ENCODE results near the gene CYB5B.

CYB5B gene

DNA sequence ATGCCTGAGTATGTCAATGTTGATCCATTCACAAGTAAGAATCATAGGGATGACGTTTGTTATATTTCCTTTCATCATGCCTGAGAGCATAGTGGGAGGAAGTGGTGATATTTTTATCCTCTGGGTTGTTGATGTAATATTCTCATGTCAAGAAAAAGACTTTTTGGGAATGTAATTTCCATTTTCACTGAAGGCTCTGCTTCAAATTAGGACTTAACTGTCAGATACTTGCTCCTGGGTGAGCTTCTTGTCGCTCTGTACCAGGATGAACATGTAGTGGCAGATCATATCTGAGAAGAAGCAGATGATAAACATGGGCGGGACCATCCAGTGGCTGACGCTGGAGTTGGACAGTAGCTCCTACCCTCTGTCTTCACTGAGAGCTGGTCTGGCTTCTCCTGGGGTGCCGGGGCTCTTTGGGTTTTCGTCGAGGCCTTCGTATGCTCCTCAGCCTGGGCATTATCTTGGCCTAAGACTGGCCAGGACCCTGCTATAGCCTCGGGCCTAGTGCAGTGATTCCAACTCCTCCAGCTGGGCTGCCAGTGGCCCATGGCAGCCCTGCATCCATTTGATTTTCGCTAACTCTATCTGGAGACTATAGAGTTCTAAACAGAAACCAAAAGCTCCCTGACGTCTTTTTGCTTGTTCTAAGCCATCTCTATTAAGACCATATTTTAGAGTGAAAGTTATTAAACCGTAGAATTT is 19.7 kb downstream of the CYB5B start:
- TF ChIP-seq, protein P1, sequence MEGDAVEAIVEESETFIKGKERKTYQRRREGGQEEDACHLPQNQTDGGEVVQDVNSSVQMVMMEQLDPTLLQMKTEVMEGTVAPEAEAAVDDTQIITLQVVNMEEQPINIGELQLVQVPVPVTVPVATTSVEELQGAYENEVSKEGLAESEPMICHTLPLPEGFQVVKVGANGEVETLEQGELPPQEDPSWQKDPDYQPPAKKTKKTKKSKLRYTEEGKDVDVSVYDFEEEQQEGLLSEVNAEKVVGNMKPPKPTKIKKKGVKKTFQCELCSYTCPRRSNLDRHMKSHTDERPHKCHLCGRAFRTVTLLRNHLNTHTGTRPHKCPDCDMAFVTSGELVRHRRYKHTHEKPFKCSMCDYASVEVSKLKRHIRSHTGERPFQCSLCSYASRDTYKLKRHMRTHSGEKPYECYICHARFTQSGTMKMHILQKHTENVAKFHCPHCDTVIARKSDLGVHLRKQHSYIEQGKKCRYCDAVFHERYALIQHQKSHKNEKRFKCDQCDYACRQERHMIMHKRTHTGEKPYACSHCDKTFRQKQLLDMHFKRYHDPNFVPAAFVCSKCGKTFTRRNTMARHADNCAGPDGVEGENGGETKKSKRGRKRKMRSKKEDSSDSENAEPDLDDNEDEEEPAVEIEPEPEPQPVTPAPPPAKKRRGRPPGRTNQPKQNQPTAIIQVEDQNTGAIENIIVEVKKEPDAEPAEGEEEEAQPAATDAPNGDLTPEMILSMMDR (IDR thresholded peaks at IDR 0.05; ENCODE audit: low read depth, low read length): no peak
- Histone ChIP-seq H3K4me3 (ENCODE audit: low read depth, low read length) (no peak overlapping the region), H3K36me3 (peaks cover 19% of the 10 kb centered on the region), H3K9me3 (ENCODE audit: severe bottlenecking) (no peaks in the 10 kb centered on the region), H3K27ac (no peak overlapping the region), H3K27me3 (ENCODE audit: insufficient read depth, low read depth, severe bottlenecking) (no peaks in the 10 kb centered on the region)
- DNase-seq: no peak

DNA sequence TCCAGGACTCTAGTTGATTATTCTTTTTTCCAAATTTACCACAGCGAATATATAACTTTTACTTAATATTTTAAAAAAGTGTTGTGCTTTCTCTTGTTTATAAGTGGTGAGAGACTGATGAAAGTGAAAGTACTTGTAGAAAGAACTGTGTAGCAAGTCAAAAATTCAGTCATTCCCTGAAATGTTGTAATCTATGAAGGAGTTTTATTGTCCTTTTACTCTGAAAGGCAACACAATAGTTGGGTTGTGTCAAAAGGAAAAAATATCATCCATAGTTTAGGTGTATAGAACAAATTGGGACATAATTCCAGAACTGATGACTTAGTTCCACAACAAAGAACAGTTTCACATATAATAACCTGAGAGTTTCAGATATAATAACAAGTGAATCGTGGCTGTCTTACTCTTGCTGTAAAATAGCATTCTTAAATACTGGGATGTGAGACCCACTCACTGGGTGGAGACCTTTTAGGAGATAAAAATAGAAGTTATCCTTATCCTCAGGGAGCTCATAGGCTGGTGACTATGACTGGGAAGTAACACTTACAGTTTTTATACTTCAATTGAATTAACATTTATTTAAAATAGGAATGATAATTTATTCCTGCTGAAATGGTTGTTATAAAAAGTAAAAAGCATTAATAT is 20.6 kb downstream of the CYB5B start:
- DNase-seq: no peak

DNA sequence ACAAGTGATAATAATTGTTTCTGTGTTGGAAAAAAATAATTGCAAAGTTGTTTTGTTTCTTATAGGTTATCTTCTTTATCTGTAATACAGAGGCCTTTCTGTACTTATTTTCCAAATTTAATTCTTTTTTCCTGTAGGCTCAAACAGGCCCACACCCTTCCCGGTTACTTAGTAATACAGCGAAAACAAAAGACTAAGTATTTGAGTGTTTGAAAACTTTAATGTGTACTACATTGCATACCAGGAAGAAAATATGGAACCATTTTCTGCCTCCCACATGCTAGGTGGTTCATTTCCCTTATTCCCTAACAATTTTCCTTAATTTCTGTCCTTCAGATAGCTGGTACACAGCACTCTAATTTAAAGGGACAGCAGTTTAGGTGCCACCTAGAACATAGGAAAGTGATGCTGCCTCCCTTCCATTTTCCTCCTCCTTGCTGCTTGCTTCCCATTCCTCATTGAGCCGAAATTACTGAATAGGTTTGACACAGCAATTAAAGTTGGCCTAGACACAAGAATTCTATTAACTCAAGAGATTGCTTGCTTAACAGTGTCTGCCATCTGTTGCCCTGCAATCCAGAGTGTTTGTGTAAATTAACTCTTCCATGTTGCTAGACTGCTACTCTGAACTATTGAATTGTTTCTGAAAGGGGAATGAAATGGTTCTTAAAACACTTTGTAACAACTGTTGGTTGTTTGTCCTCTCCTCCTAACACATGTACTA is 24.2 kb downstream of the CYB5B start:
- H3K9me3 ChIP-seq (ENCODE audit: severe bottlenecking): no peaks in the 10 kb centered on the region
- H3K27ac ChIP-seq: peak overlapping the region; percentile 5; the same call in 1 of the 2 replicates
- peaks cover 20% of the 10 kb centered on the region for H3K36me3 ChIP-seq
- DNase-seq: no peak
- no peak overlapping the region for H3K4me3 ChIP-seq (ENCODE audit: low read depth, low read length)
- H3K27me3 ChIP-seq (ENCODE audit: insufficient read depth, low read depth, severe bottlenecking): no peaks in the 10 kb centered on the region
- TF ChIP-seq, protein P1 (IDR thresholded peaks at IDR 0.05; ENCODE audit: low read depth, low read length): no peak

More for the DNA sequence above, 20.6 kb downstream of the CYB5B start:
- H3K4me3 ChIP-seq (ENCODE audit: low read depth, low read length): no peak overlapping the region
- peaks cover 18% of the 10 kb centered on the region for H3K36me3 ChIP-seq
- no peaks in the 10 kb centered on the region for H3K27me3 ChIP-seq (ENCODE audit: insufficient read depth, low read depth, severe bottlenecking)
- no peak overlapping the region for H3K27ac ChIP-seq
- TF ChIP-seq, protein P1 (IDR thresholded peaks at IDR 0.05; ENCODE audit: low read depth, low read length): no peak
- H3K9me3 ChIP-seq (ENCODE audit: severe bottlenecking): no peaks in the 10 kb centered on the region

DNA sequence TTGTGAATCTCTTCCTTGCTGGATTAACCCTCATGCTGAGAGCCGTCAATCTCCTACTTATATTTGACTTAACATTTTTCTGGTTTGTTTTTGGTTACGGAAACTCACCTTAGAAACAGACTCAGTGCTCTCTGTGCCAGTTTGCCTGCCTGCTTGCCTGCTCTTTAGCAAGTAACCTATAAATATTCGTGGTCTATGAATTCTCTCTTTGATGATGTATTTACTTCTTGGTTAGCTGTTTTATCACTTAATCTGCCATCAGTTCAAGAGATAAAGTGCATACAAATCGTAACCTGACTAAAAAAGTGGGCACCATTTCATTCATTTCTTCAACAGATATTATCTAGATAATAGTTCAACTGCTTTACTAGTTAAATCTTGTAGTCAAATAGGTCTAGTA is 26.7 kb downstream of the CYB5B start:
- DNase-seq: no peak
- Histone ChIP-seq H3K9me3 (ENCODE audit: severe bottlenecking) (no peaks in the 10 kb centered on the region), H3K4me3 (ENCODE audit: low read depth, low read length) (no peak overlapping the region), H3K27ac (no peak overlapping the region), H3K36me3 (peaks cover 20% of the 10 kb centered on the region), H3K27me3 (ENCODE audit: insufficient read depth, low read depth, severe bottlenecking) (no peaks in the 10 kb centered on the region)
- TF ChIP-seq, protein P1 (IDR thresholded peaks at IDR 0.05; ENCODE audit: low read depth, low read length): no peak

DNA sequence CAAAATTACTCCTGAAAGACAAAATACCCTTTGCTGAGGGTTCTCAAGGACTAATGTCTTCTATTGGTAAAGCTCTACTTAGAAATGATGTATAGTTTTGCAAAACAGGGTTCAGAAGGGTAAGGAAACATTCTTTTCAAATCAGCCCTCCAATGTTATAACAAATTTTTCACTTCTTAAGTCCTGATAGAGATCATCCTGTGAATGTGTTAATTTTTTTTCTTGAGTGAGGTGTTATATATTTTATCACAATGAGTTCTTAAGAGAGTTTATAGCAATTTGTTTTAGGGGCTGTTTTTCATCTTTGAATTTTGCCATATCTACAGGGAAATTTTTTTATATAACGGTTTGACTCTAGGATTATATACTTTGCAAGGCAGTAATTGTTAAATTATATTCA is 29.5 kb downstream of the CYB5B start:
- Histone ChIP-seq H3K4me3 (ENCODE audit: low read depth, low read length) (no peak overlapping the region), H3K9me3 (ENCODE audit: severe bottlenecking) (no peaks in the 10 kb centered on the region), H3K27me3 (ENCODE audit: insufficient read depth, low read depth, severe bottlenecking) (no peaks in the 10 kb centered on the region), H3K27ac (no peak overlapping the region), H3K36me3 (peaks cover 24% of the 10 kb centered on the region)
- no peak for DNase-seq
- TF ChIP-seq, protein P1 (IDR thresholded peaks at IDR 0.05; ENCODE audit: low read depth, low read length): no peak

All from WERI-Rb-1 (cell line).